GM13977 (cell line): ENCODE measurements around the gene PREX1.
A peak's percentile ranks its signal among the peaks of the same experiment; 100 is the strongest.

Experiments
- DNase-seq: peaks from one replicate; pipeline ENCODE4 v3.0.0; 2012; ENCODE audit warnings: low spot score
- CTCF ChIP-seq: IDR thresholded peaks from 2 replicates; pipeline ENCODE4 v1.5.1; 2012; ENCODE audit warnings: mild to moderate bottlenecking, control low read depth; ENCODE audit not compliant: insufficient read depth; ENCODE audit errors: extremely low read depth, missing control alignments
- in situ Hi-C: fragments of 300-500 bp; cut with MboI; formaldehyde crosslinking; loops from one replicate; pipeline ENCODE4 v1.12.0; 2022; ENCODE audit warnings: low sequenced_read_pairs, low pct_unique_long_range_greater_than_20kb, mixed read lengths, inconsistent platforms; ENCODE audit not compliant: unreplicated experiment

The PREX1 gene

GRCh38 chr20:48785801-48786200 lies 42.0 kb downstream of the PREX1 start:
- no peak for TF ChIP-seq CTCF
- DNase-seq, result no peak
- in situ Hi-C loops, result no loop called here

GRCh38 chr20:48785256-48785655 lies 42.5 kb downstream of the PREX1 start:
- in situ Hi-C loops, result no loop called here
- DNase-seq, result no peak
- TF ChIP-seq CTCF, result no peak

- no peak for TF ChIP-seq CTCF
- DNase-seq, result no peak
- in situ Hi-C loops, result no loop called here
These were observed 43.5 kb downstream of the PREX1 start for GRCh38 chr20:48784273-48784641.

GRCh38 chr20:48783533-48784272 lies 44.1 kb downstream of the PREX1 start:
- peak; percentile 33 for DNase-seq

GRCh38 chr20:48782901-48783308 lies 44.9 kb downstream of the PREX1 start:
- DNase-seq, result no peak
- peak; percentile 7 for TF ChIP-seq CTCF
- in situ Hi-C loops, result no loop called here

More at GRCh38 chr20:48783533-48784272, 44.1 kb downstream of the PREX1 start:
- no peak for TF ChIP-seq CTCF
- in situ Hi-C loops, result no loop called here

- DNase-seq, result no peak
- TF ChIP-seq CTCF, result no peak
- in situ Hi-C loops, result no loop called here
These were observed 45.7 kb downstream of the PREX1 start for GRCh38 chr20:48782053-48782452.
